HG03378 (cell line): ENCODE results near the gene NABP2.
"Not testable (repeated sequence)": the region's sequence is repeated elsewhere in the genome, so short reads cannot be mapped to it uniquely, and the experiment has no call there.

Experiments used
- ATAC-seq: cut with Tn5 transposase; IDR thresholded peaks from one replicate; pipeline ENCODE4 v1.9.1; 2021; ENCODE audit warnings: mild to moderate bottlenecking, moderate library complexity; ENCODE audit not compliant: unreplicated experiment

NABP2 gene

GRCh38 chr12:56242986-56243385, 18.8 kb downstream of the NABP2 start:
- no peak for ATAC-seq

DNA sequence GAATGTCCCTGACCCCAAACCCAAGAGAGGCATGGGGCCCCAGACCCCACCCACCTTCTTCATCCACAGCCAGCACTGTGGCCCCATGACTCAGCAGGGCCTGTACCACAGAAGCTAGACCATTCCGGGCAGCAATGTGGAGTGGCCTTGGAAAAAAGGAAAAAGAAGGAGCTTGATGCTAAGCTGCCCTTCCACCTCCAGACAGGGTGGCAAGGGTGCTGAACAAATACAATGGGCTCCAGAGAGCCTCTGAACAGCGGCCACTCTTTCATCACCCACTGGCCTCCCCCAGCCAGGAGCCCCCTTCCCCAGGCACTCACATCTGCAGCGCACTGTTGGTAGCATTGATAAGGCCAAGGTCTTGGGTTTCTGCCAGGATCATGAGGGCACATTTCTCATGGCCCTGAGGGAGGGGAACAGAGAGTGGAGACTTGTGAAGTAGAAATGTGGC, 19.6 kb downstream of the NABP2 start:
- ATAC-seq, result no peak

- ATAC-seq, result no peak
These were observed 20.4 kb downstream of the NABP2 start for GRCh38 chr12:56244494-56244893.

DNA sequence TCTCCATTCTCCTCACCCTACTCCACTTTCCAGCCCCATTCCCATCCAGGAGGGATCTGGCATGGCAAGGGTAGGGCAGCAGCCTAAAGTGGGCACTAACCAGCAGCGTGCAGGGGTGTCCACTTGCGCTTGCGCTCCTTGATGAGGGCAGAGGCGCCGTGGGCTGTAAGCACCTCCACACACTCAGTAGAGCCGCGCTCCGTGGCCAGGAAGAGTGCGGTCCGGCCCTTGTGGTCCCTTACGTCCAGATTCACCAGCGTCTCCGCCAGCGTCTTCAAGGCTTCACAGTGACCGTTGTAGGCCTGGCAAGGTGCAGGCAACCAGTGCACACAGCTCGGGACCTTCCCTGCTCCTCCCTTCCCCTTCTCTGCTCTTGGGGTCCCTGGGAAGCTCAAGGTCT, 23.8 kb downstream of the NABP2 start:
- ATAC-seq, result no peak

DNA sequence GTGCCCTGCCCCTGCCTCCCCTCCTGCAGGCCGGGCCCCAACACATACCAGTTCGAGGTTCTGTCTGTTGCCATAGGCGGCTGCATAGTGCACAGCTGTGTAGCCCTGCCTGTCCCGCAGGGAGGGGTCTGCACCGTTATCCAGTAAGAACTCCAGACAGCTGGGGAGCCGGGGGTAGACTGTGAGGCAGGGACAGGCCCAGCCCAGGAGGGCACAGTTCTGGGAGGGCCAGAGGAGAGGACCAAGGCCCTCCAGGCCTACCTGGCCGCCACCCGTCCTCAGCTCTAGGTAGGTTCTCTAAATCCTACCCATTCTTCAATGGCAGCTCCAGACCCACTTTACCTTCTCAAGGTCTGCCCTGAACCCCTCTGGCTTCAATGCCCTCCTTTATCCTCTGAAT, 24.6 kb downstream of the NABP2 start:
- no peak for ATAC-seq

- no peak for ATAC-seq
These were observed 28.5 kb downstream of the NABP2 start for GRCh38 chr12:56252649-56253048.

- no peak for ATAC-seq
These were observed 28.9 kb downstream of the NABP2 start for GRCh38 chr12:56253091-56253490.

DNA sequence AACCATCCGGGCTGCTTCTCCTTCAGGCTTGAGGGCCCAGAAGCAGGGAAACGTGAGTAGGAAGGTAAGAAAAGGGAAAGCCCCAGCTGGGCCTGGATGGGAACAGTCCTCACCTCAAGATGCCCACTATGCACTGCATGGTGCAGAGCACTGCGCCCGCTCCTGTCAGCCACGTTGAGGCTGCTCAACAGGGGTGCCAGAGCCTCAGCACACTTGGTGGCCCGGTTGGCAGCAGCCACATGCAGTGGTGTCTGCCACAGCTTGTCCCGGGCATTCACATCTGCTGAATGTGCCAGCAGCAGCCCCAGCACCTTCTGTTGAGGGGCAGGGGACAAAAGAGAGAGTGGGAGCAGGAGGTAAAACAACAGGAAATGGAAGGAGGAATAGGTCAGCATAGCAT, 31.5 kb downstream of the NABP2 start:
- ATAC-seq, result no peak

DNA sequence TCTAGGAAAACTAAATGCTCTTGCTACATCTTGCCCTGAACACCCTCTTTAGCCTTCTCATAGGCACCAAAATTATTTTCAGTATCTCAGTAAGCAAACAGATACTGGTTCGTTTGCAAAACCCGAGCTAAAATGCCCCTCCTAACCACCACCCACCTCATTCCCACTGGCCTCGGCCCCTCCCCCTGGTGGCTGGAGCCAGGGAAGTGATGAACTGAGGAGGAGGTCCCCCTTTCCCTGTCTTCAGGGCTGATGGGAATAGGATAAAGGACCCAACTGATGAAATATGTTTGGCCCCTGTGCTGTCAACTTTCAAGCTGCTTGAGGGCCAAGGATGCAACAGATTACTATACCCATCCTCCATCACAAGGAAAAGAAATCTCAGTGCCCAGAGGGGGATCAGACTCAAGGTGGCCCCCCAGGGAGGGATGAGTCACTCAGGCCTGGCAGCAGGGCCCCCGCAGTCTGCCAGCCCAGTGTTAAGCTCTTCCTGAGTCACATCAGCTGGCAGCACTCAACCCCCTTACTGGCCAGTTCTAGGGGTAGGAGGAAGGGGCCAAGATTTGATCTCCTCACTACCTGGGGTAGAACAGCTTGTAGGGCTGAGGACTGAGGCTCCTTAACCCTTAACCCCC, 32.3 kb downstream of the NABP2 start:
- no peak for ATAC-seq

- no peak for ATAC-seq
These were observed 32.9 kb downstream of the NABP2 start for GRCh38 chr12:56257071-56257470.

DNA sequence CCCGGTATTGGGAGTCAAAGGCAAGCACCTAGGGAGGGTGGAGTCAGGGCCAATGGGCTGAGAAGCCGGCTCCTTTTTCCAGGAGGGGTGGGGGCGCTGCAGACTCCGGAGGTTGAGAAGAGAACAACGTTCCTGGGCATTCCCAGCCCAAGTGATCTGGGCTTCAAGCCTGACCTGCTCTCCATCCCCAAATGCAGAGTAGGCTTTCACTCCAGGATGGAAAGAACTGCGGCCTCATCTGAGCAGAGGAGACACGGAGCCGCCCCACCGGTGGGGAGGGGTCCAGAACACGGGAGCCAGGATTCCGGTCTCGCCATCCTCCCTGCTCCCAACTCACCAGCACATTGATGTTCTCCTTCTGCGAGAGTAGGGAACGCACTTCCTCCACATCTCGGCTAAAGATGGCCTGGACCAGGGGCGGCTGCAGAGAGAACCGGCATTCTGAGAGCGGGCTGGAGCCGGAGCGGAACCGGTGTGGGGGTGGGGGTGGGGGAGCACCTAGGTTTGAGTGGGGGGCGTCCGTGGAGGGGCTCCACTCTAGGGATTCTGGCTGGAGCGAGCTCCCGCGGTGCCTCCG, 33.4 kb downstream of the NABP2 start:
- no peak for ATAC-seq

- ATAC-seq, result peak; percentile 63
These were observed 34.1 kb downstream of the NABP2 start, which contains the start of gene ANKRD52 for GRCh38 chr12:56258068-56258819. ANKRD52 (minus strand) TSS chr12:56258384; CDS start chr12:56258269, 115 bp downstream.

DNA sequence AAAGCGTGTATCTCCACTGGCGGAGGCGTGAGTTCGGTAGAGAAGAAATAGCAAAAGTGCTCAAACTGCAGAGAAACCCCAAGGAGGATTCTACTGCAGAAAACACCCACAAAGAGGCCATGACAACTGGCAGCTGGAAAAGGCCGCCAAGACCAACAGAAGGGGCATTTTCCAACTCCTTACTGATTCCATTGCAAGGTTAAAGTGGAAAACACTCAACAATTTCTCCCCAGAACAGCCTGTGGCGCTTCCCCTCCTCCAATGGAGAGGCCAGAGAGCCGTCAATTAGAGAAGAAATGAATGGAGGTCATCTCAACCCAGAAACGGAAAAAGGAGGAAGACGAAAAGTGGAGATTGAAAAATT, 34.7 kb downstream of the NABP2 start:
- no peak for ATAC-seq

DNA sequence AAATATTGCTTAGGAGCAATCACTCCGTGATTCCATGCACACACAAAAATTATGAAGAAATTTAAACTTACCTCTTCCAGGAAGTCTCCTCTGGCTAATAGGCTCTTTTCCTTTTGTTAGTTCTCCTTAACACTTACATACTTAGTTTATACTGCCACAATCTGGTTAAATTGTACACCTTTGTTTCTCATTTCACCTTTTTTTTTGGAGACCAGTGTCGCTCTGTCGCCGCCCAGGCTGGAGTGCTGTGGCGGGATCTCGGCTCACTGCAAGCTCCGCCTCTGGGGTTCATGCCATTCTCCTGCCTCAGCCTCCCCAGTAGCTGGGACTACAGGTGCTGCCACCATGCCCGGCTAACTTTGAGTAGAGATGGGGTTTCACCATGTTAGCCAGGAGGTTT, 36.2 kb downstream of the NABP2 start:
- ATAC-seq, result no peak

- no peak for ATAC-seq
These were observed 36.8 kb downstream of the NABP2 start for GRCh38 chr12:56260921-56261320.

DNA sequence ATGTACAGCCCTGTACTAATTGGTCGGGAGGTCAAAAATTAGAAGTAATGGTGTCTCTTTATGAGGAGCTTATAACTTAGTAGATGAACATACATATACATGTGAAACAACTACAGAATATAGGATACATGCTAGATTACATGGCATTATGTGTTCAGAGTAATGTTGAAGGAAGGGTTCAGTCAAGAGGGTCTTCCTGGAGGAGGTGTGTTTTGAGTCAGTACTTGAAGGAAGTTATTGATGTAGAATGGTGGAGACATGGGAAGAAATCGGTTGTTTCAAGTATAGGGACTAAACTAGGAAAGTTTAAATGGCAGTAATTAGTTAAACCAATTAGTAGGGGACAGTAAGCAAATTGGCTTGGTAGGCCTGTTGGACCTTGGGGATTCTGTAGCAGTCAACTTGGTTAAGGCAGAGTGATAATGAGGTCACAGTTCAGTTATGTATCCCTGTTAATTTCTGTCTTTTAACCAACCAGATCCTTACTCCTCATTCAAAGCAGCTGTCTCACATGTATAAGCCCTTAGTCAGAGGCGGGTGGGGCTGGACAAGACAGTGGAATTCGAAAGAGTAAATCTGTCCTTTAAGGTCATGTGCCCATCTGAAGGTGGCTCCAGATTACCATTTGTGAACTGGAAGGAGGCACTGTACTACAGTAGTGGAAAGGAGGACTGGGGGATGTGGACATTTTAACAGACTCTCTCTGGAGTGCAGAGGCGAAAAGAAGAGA, 37.5 kb downstream of the NABP2 start:
- no peak for ATAC-seq

- ATAC-seq, result not testable (repeated sequence)
These were observed 38.8 kb downstream of the NABP2 start for GRCh38 chr12:56262955-56263354.

GRCh38 chr12:56266068-56266692, 42.0 kb downstream of the NABP2 start:
- ATAC-seq, result not testable (repeated sequence)

DNA sequence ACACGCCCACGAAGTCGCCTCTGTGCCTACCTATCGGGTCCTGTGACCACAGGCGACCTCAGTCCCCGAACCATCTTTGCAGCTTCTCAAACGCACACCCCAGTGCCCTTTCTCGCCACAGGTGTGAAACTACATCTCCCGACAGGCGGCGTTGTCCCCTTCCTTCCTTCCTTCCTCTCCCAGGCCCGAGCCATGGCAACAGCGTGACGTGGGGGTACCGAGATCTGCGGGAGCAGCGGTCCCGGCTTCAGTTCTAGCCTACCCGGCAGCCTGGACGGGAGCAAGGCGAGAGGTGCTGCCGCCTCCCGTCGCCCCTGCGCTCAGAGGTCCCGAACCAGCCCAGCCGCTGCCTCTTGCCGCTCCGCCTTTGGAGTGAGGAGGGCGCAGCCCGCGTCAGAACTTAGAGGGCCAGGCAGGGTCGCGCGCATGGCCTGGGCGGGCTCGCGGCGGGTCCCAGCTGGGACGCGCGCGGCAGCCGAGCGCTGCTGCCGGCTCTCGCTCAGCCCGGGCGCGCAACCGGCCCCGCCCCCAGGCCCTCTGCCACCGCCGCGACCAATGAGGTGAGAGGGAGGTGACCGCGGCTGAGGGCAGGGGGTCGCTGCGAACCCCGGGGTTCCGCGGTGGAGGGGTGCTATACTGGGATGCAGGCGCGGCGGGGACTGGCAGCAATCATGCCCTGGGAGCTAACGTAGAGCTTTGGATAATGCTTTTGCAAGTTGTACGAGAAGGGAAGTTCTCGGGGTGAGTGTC, 42.7 kb downstream of the NABP2 start, which contains the start of gene COQ10A:
Gene COQ10A, plus strand, starts transcription at position 250 of the 750 bp plus-strand sequence. Its CDS starts 177 bp downstream, at position 427.
- ATAC-seq, result peak; percentile 63

DNA sequence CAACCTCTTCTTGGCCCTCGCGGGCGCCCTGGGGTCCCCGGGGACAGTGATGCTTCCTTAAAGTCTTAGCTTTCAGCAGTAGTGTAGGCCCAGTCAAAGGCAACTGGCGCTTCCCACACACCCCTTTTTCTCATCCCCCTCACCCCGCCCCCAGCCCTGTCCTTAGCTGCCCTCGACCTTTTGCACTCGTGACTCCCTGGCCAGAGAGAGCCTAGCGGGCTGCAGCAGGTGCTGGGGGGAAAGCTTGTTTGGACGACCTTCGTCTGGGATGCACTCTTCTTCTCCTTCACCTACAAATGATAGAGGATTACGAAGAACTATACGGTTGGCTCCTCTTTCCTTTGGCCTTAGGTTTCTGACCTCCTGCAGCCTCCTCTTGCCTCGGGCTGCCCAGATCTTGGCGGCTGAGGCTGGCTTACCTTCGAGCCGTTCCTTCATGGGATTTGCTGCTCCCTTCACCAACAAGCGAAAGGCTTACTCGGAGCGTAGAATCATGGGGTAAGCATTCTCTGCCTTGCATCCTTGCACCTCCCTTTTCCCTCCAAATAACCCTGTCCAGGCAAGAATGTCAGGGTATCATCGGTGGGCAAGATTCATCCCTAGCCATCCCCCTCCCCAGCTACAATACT, 43.4 kb downstream of the NABP2 start:
- no peak for ATAC-seq
